Stimulated activated CD4-positive, alpha-beta T cell treated with anti-CD3 and anti-CD28 coated beads, Interleukin-2, amount 100 ng/mL, for 24 hours (primary cell): ENCODE data around the gene TMEM245.

Source experiments
- DNase-seq, 2 donors: peaks; one replicate each; pipeline ENCODE4 v3.0.0-alpha.2; 2020

Gene TMEM245

GRCh38 chr9:109119439-109120203 lies at the start of gene TMEM245:
Gene TMEM245 (minus strand): TSS chr9:109119947. CDS start chr9:109119913, 34 bp downstream.
- peak; percentile 93 to 94 for DNase-seq

- DNase-seq = no peak
Measured at GRCh38 chr9:109168170-109168569, 48.4 kb upstream of the TMEM245 start.

- no peak for DNase-seq
Measured at GRCh38 chr9:109167716-109168115, 48.0 kb upstream of the TMEM245 start.

GRCh38 chr9:109166771-109167601 lies 47.2 kb upstream of the TMEM245 start, which contains the start of gene FRRS1L:
Gene FRRS1L (minus strand): TSS chr9:109167249. CDS start chr9:109167138, 111 bp downstream.
- peak in 1 of 2 donors; percentile 10 for DNase-seq

GRCh38 chr9:109166171-109166770 lies 46.5 kb upstream of the TMEM245 start:
- DNase-seq = no peak

- DNase-seq = no peak
Measured at GRCh38 chr9:109164042-109164441, 44.3 kb upstream of the TMEM245 start.

GRCh38 chr9:109163194-109163593 lies 43.4 kb upstream of the TMEM245 start:
- no peak for DNase-seq

- no peak for DNase-seq
Measured at GRCh38 chr9:109162677-109163076, 42.9 kb upstream of the TMEM245 start.

GRCh38 chr9:109161471-109161870 lies 41.7 kb upstream of the TMEM245 start:
- no peak for DNase-seq

- no peak for DNase-seq
Measured at GRCh38 chr9:109159583-109159982, 39.8 kb upstream of the TMEM245 start.

- DNase-seq = no peak
Measured at GRCh38 chr9:109158651-109159050, 38.9 kb upstream of the TMEM245 start.

- no peak for DNase-seq
Measured at GRCh38 chr9:109156708-109157107, 37.0 kb upstream of the TMEM245 start.

- DNase-seq = no peak
Measured at GRCh38 chr9:109150925-109151545, 31.3 kb upstream of the TMEM245 start.

GRCh38 chr9:109149722-109150121 lies 30.0 kb upstream of the TMEM245 start:
- DNase-seq = no peak

GRCh38 chr9:109149089-109149488 lies 29.3 kb upstream of the TMEM245 start:
- DNase-seq = no peak

GRCh38 chr9:109145051-109145450 lies 25.3 kb upstream of the TMEM245 start:
- no peak for DNase-seq

GRCh38 chr9:109143881-109144562 lies 24.3 kb upstream of the TMEM245 start:
- DNase-seq = no peak

GRCh38 chr9:109141375-109141774 lies 21.6 kb upstream of the TMEM245 start:
- no peak for DNase-seq

- DNase-seq = no peak
Measured at GRCh38 chr9:109139851-109140250, 20.1 kb upstream of the TMEM245 start.

- DNase-seq = no peak
Measured at GRCh38 chr9:109138421-109138820, 18.7 kb upstream of the TMEM245 start.

- DNase-seq = no peak
Measured at GRCh38 chr9:109134167-109134578, 14.4 kb upstream of the TMEM245 start.

GRCh38 chr9:109133533-109133932 lies 13.8 kb upstream of the TMEM245 start:
- no peak for DNase-seq
